ENCODE results near the gene PRRT4. TPM values are rescaled to one million over a fixed set of nuclear protein-coding genes. Genes with fewer than 3 reads are reported as not detected.
A peak's percentile ranks its signal among the peaks of the same experiment; 100 is the strongest.

PRRT4 gene
- total and polyA plus RNA-seq, 2 experiments from 2014 or later: 0.55 to 0.56 TPM

- TF ChIP-seq EZH2 (IDR thresholded peaks at IDR 0.05; ENCODE audit: low read depth, unreplicated experiment): no peak
- no peak for TF ChIP-seq POLR2AphosphoS5 (IDR thresholded peaks at IDR 0.05; ENCODE audit: low read depth)
- no peak for TF ChIP-seq ZNF114 (CRISPR knock-in tag; IDR thresholded peaks at IDR 0.05)
- TF ChIP-seq, protein P1, sequence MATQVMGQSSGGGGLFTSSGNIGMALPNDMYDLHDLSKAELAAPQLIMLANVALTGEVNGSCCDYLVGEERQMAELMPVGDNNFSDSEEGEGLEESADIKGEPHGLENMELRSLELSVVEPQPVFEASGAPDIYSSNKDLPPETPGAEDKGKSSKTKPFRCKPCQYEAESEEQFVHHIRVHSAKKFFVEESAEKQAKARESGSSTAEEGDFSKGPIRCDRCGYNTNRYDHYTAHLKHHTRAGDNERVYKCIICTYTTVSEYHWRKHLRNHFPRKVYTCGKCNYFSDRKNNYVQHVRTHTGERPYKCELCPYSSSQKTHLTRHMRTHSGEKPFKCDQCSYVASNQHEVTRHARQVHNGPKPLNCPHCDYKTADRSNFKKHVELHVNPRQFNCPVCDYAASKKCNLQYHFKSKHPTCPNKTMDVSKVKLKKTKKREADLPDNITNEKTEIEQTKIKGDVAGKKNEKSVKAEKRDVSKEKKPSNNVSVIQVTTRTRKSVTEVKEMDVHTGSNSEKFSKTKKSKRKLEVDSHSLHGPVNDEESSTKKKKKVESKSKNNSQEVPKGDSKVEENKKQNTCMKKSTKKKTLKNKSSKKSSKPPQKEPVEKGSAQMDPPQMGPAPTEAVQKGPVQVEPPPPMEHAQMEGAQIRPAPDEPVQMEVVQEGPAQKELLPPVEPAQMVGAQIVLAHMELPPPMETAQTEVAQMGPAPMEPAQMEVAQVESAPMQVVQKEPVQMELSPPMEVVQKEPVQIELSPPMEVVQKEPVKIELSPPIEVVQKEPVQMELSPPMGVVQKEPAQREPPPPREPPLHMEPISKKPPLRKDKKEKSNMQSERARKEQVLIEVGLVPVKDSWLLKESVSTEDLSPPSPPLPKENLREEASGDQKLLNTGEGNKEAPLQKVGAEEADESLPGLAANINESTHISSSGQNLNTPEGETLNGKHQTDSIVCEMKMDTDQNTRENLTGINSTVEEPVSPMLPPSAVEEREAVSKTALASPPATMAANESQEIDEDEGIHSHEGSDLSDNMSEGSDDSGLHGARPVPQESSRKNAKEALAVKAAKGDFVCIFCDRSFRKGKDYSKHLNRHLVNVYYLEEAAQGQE (IDR thresholded peaks at IDR 0.05; ENCODE audit: unreplicated experiment): no peak
- no peak for TF ChIP-seq STAT1 (IDR thresholded peaks at IDR 0.05; ENCODE audit: unreplicated experiment)
- TF ChIP-seq ETS1 (IDR thresholded peaks at IDR 0.05): no peak
- TF ChIP-seq ZNF331 (CRISPR knock-in tag; IDR thresholded peaks at IDR 0.05; ENCODE audit: low read depth): no peak
- TF ChIP-seq NANOG (IDR thresholded peaks at IDR 0.05; ENCODE audit: borderline replicate concordance): no peak
- no peak for TF ChIP-seq ZNF462 (CRISPR knock-in tag; IDR thresholded peaks at IDR 0.05)
- TF ChIP-seq JUNB (IDR thresholded peaks at IDR 0.05; ENCODE audit: unreplicated experiment): no peak
- no peak; a peak in 1 of 4 replicates for TF ChIP-seq CTCF (conservative IDR thresholded peaks at IDR 0.05; ENCODE audit: low read depth in 2 of 2)
- no peak for TF ChIP-seq EZH2phosphoT487 (IDR thresholded peaks at IDR 0.05; ENCODE audit: unreplicated experiment)
- no peak for TF ChIP-seq CREB1 (CRISPR knock-in tag; IDR thresholded peaks at IDR 0.05; ENCODE audit: low read depth)
- Histone ChIP-seq H3K4me3 (peak overlapping the region; percentile 67), H3K79me2 (replicated peaks; ENCODE audit: insufficient read depth) (no peaks in the 10 kb centered on the region), H3F3A (replicated peaks; ENCODE audit: low read depth) (peaks cover 4% of the 10 kb centered on the region; the same call in 1 of the 2 replicates), H3K27ac (ENCODE audit: low read depth) (no peak overlapping the region), H3K27me3 (ENCODE audit: insufficient read depth) (peaks cover 59% of the 10 kb centered on the region), H2AFZ (peak overlapping the region; percentile 43; the same call in 1 of the 2 replicates), H4K20me1 (replicated peaks; ENCODE audit: insufficient read depth) (no peaks in the 10 kb centered on the region; the same call in 1 of the 2 replicates), H3K4me2 (peak overlapping the region; percentile 80), H3K4me1 (ENCODE audit: insufficient read depth) (peaks cover 30% of the 10 kb centered on the region), H3K36me3 (ENCODE audit: insufficient read depth) (no peaks in the 10 kb centered on the region), H3K9me2 (ENCODE audit: insufficient read depth) (no peaks in the 10 kb centered on the region)
- ATAC-seq (no peak), DNase-seq (ENCODE audit: low spot score) (no peak)
- Mint-ChIP-seq H3K36me3 (ENCODE audit: low read depth) (peaks cover 5% of the 10 kb centered on the region; the same call in 1 of the 3 replicates), H3K4me3 (peak overlapping the region; percentile 74), H3K27ac (no peak overlapping the region), H3K4me1 (peaks cover 41% of the 10 kb centered on the region), H3K27me3 (ENCODE audit: insufficient read depth, low read depth, poor library complexity) (peaks cover 48% of the 10 kb centered on the region), H3K9me3 (no peaks in the 10 kb centered on the region)
These were observed 43.5 kb upstream of the PRRT4 start for GRCh38 chr7:128404886-128405470.
